ENCODE results near the gene C2CD4B.

The C2CD4B gene

DNA sequence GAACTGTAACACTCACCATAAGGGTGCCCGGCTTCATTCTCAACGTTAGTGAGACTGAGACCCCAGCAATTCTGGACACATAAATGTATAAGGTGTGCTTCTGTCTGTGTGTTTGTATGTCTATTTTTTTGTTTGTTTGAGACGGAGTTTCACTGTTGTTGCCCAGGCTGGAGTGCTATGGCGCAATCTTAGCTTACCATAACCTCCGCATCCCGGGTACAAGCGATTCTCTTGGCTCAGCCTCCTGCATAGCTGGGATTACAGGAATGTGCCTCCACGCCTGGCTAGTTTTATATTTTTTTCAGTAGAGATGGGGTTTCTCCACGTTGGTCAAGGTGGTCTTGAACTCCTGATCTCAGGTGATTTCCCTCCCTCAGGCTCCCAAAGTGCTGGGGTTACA lies 43.3 kb upstream of the C2CD4B start:
- CTCF ChIA-PET: no interaction called here
- no peak for DNase-seq (ENCODE audit: low read depth, low spot score)
- POLR2A ChIA-PET: no interaction called here
- TF ChIP-seq, protein P1, sequence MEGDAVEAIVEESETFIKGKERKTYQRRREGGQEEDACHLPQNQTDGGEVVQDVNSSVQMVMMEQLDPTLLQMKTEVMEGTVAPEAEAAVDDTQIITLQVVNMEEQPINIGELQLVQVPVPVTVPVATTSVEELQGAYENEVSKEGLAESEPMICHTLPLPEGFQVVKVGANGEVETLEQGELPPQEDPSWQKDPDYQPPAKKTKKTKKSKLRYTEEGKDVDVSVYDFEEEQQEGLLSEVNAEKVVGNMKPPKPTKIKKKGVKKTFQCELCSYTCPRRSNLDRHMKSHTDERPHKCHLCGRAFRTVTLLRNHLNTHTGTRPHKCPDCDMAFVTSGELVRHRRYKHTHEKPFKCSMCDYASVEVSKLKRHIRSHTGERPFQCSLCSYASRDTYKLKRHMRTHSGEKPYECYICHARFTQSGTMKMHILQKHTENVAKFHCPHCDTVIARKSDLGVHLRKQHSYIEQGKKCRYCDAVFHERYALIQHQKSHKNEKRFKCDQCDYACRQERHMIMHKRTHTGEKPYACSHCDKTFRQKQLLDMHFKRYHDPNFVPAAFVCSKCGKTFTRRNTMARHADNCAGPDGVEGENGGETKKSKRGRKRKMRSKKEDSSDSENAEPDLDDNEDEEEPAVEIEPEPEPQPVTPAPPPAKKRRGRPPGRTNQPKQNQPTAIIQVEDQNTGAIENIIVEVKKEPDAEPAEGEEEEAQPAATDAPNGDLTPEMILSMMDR (IDR thresholded peaks at IDR 0.05; ENCODE audit: insufficient read depth, low read length, missing control alignments): no peak
- no peak overlapping the region for H3K4me3 ChIP-seq (ENCODE audit: low read depth, low read length)

DNA sequence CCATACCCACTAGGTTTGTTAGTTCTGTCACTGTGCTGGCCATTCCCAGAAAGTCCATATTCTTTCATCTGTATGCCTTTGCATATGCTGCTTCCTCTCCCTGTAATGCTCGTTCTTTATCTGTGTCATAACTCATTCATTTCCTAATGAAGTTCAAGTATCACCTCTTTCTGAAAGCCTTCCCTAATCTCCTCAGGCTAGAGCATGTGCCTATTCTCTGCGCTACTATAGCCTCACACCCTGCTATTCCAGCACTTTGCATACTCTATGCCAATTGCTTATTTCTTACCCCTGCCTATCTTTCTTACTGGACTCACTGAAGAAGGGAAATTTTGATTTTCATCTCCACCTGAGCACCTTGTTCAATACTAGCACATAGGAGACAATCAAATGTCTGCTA lies 25.6 kb upstream of the C2CD4B start:
- H3K4me3 ChIP-seq (ENCODE audit: low read depth, low read length): no peak overlapping the region
- ChIA-PET CTCF (no interaction called here), POLR2A (no interaction called here)
- TF ChIP-seq, protein P1 (IDR thresholded peaks at IDR 0.05; ENCODE audit: insufficient read depth, low read length, missing control alignments): no peak
- DNase-seq (ENCODE audit: low read depth, low spot score): no peak

DNA sequence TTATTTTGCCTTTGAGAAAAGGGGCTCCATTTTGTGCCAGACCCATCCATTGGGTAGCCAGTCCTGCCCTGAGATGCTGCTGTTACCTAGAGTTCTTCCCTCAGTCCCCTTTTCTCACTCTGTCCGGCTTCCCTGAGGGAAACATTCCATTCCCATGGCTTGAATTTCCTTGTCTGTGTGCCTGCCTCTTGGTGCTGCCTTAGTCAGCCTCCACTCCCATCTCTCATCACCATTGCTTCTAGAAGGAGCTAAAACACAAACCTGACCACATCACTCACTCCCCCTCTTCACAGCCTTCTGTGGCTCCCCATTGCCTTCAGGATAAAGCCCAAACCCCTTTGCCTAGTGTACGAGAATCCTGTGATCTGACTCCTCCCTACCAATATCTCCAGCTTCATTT lies 25.2 kb upstream of the C2CD4B start:
- no peak overlapping the region for H3K4me3 ChIP-seq (ENCODE audit: low read depth, low read length)
- ChIA-PET CTCF (no interaction called here), POLR2A (no interaction called here)
- TF ChIP-seq, protein P1 (IDR thresholded peaks at IDR 0.05; ENCODE audit: insufficient read depth, low read length, missing control alignments): no peak
- no peak for DNase-seq (ENCODE audit: low read depth, low spot score)

DNA sequence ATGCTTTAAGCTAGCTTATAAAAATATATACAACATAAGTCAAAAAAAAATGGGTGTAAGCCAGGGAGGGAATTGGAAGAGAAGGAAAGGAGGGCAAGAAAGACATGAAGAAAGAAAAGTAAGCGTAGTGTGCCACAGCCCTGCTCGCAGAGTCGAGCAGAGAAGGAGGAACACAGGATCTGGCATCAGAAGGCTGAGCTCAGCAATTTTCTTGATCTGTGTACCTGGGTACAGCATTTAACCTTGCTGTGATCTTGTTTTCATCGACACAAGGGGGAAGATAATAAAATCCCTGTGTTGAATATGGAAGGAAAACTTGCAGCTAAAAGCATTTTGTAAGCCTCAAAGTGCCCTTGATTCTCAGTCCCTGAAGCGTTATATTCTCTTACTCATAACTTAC lies 23.7 kb upstream of the C2CD4B start:
- DNase-seq (ENCODE audit: low read depth, low spot score): no peak
- no peak overlapping the region for H3K4me3 ChIP-seq (ENCODE audit: low read depth, low read length)
- ChIA-PET CTCF (no interaction called here), POLR2A (no interaction called here)
- TF ChIP-seq, protein P1 (IDR thresholded peaks at IDR 0.05; ENCODE audit: insufficient read depth, low read length, missing control alignments): no peak

DNA sequence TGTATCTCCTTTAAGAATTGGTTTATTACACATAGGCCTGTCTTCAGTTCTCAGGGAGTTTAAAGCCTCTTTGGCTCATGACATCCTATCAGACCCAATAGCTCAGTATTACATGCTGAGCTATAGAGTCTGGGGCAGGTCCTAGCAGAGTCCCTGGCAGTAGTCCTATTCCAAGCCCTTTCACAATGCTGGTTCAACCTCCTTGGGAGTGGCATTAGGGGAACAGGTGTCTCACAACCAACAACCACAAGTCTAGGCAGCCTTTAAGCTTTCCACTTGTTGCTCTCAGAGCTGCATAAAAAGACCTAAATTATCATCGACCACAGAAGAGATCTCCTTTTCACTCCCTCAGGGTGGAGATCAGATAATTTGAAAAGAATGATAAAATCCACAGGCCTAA lies 22.8 kb upstream of the C2CD4B start:
- TF ChIP-seq, protein P1 (IDR thresholded peaks at IDR 0.05; ENCODE audit: insufficient read depth, low read length, missing control alignments): no peak
- POLR2A ChIA-PET: no interaction called here
- H3K4me3 ChIP-seq (ENCODE audit: low read depth, low read length): no peak overlapping the region
- DNase-seq (ENCODE audit: low read depth, low spot score): no peak
- CTCF ChIA-PET: no interaction called here

DNA sequence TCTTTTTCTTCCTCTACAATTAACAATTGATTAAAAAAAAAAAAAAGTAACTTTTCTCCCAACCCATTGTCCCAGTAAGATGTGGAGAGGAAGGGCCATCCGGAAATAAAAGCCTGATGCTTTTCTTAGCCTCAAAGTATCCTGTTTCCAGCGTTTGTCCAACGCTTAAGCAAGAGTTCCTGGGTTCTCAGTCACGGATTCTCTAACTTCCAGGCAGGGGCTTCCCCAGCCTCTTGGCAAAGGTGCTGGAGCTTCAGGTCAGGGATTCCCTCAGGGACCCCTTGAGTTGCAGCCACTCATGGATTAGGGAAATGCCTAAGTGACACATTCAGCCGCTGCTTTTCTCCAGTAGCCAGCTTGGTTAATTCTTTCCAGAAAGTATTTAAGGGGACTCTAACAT lies 22.3 kb upstream of the C2CD4B start:
- H3K4me3 ChIP-seq (ENCODE audit: low read depth, low read length): no peak overlapping the region
- TF ChIP-seq, protein P1 (IDR thresholded peaks at IDR 0.05; ENCODE audit: insufficient read depth, low read length, missing control alignments): no peak
- CTCF ChIA-PET: interaction anchor here (1.0 to 1.1 kb wide), 2 partner anchors 11 to 62 kb away, joined by 3 read pairs; no protein-coding TSS in a partner anchor
- DNase-seq (ENCODE audit: low read depth, low spot score): no peak
- POLR2A ChIA-PET: no interaction called here

Data from AG04449 (cell line).